Adrenal gland (tissue), 12 donors: ENCODE measurements around the gene ALDH5A1. TPM values are rescaled to one million over a fixed set of nuclear protein-coding genes. Genes with fewer than 3 reads are reported as not detected.

ENCODE experiments used
- DNase-seq, 7 donors: peaks; one replicate each; pipeline ENCODE4 v3.0.0-alpha.2; 2019 to 2020
- H3K27ac ChIP-seq, 5 donors: fragments of 200-600 bp; sonication (generic) in 4 of 5; 1 replicate in 3 of 5; 2 replicates in 2 of 5; pipeline versions ENCODE4 v1.5.1 to v1.8.0; 2016 to 2020; ENCODE audit warnings: mild to moderate bottlenecking in 1 of 5
- H3K27me3 ChIP-seq: fragments of 200-600 bp; 2 replicates; pipeline ENCODE4 v1.8.0; 2021
- H3K36me3 ChIP-seq, 2 donors: fragments of 200-600 bp; replicated peaks in 1 of 2; 1 replicate in 1 of 2; 2 replicates in 1 of 2; pipeline versions ENCODE4 v1.5.1 to v1.8.0; 2018 to 2022
- H3K4me1 ChIP-seq, 2 donors: fragments of 200-600 bp; replicated peaks in 1 of 2; 1 replicate in 1 of 2; 2 replicates in 1 of 2; pipeline versions ENCODE4 v1.5.1 to v1.8.0; 2018 to 2021
- H3K4me3 ChIP-seq, 4 donors: fragments of 200-600 bp; sonication (generic) in 3 of 4; one replicate each; pipeline ENCODE4 v1.5.1; 2016 to 2018
- H3K9me3 ChIP-seq, 3 donors: fragments of 200-600 bp; sonication (generic) in 1 of 3; replicated peaks in 1 of 3; 1 replicate in 2 of 3; 2 replicates in 1 of 3; pipeline versions ENCODE4 v1.5.1 to v1.8.0; 2016 to 2021
- CTCF ChIP-seq, 6 experiments: fragments of 450-650 bp in 4 of 6; fragments of 200-600 bp in 2 of 6; sonication (generic) in 1 of 6; IDR thresholded peaks; 1 replicate in 5 of 6; 2 replicates in 1 of 6; pipeline versions ENCODE4 v1.5.1 to v1.8.0; 2016 to 2021; ENCODE audit warnings: antibody characterized with exemption in 6 of 6, mild to moderate bottlenecking in 2 of 6, moderate library complexity in 1 of 6
- POLR2A ChIP-seq, 2 donors: fragments of 450-650 bp; IDR thresholded peaks; one replicate each; pipeline ENCODE4 v1.6.1; 2017; ENCODE audit warnings: antibody characterized with exemption in 2 of 2, mild to moderate bottlenecking in 2 of 2, moderate library complexity in 1 of 2
- WGBS, 4 donors: extraction: QIAGEN DNeasy Blood & Tissue Kit in 2 of 4; methylation state at CpG; one replicate each; pipeline versions ENCODE4 v1.1.5 to v1.1.7; 2013 to 2017; 5-methylcytosine and 5-hydroxymethylcytosine counted together
- intact Hi-C, 2 donors: fragments of 100-400 bp; cut with DNase I; formaldehyde crosslinking; loops; one replicate each; pipeline versions ENCODE4 v1.14.1 to v1.15.0; 2022 to 2023
- polyA plus RNA-seq, 3 donors: library from polyadenylated mRNA; stranded (reverse); fragments of 200-250 nt in 2 of 3; fragments of 350-450 nt in 1 of 3; fragmentation: Illumina TruSeq in 1 of 3; extraction: RNeasy Lipid Tissue Mini Kit (QIAGEN cat#74804) in 1 of 3; gene quantifications; one replicate each; pipeline ENCODE4 v1.2.3, GENCODE V29; 2013 to 2014
- total RNA-seq, 9 donors: library from RNA; depleted of rRNA in 4 of 9; stranded (reverse); fragments of >200 nt in 4 of 9; fragments of 120-200 nt in 1 of 9; fragmentation: NEBNext Ultra II Directional in 1 of 9; extraction: Animal tissue kit (Norgen Biotek cat#: 25700) in 1 of 9; gene quantifications; one replicate each; pipeline versions ENCODE4 v1.1.0 to v1.2.4, GENCODE V29; 2013 to 2023
- donor health status: healthy with polysubstance abuse.
- donor health status: Bipolar disorder and iron deficiency.
- donor health status: DM: yes; HTN: yes; CAD: no.
- donor health status: DM: no; HTN: no; CAD: no.
- donor health status: DM: no; HTN: no; CAD: no.
- donor health status: DM: yes; HTN: yes; CAD: no.

The ALDH5A1 gene
- total and polyA plus RNA-seq, 12 donors: 3.2 to 23.1 (median 10.5) TPM

GRCh38 chr6:24513602-24514001, 18.8 kb downstream of the ALDH5A1 start:
- Histone ChIP-seq H3K27ac (no peak overlapping the region), H3K4me3 (no peak overlapping the region), H3K4me1 (no peaks in the 10 kb centered on the region), H3K27me3 (no peaks in the 10 kb centered on the region), H3K36me3 (no peaks in the 10 kb centered on the region), H3K9me3 (no peaks in the 10 kb centered on the region)
- DNase-seq: no peak
- intact Hi-C loops: no loop called here
- TF ChIP-seq CTCF (IDR thresholded peaks at IDR 0.05) (no peak), POLR2A (IDR thresholded peaks at IDR 0.05) (no peak)
- 93 to 96% (median 94%) methylated on average over 4 of the region's 4 CpGs for WGBS, 4 donors

- Histone ChIP-seq H3K27ac (no peak overlapping the region), H3K36me3 (no peaks in the 10 kb centered on the region), H3K9me3 (no peaks in the 10 kb centered on the region), H3K4me3 (no peak overlapping the region), H3K27me3 (no peaks in the 10 kb centered on the region), H3K4me1 (no peaks in the 10 kb centered on the region)
- WGBS, 4 donors: 74 to 94% (median 92%) methylated on average over 3 to 4 of the region's 4 CpGs
- DNase-seq: no peak
- TF ChIP-seq POLR2A (IDR thresholded peaks at IDR 0.05): no peak
- no peak for TF ChIP-seq CTCF (IDR thresholded peaks at IDR 0.05)
- intact Hi-C loops: no loop called here
Observed at GRCh38 chr6:24517659-24518543, 23.1 kb downstream of the ALDH5A1 start.

- no peak overlapping the region for H3K4me3 ChIP-seq
- intact Hi-C loops: no loop called here
- H3K27me3 ChIP-seq: no peaks in the 10 kb centered on the region
- H3K36me3 ChIP-seq: no peaks in the 10 kb centered on the region
- no peak overlapping the region for H3K27ac ChIP-seq
- peak; percentile 24 to 69 (median 54) for DNase-seq
- H3K9me3 ChIP-seq: no peaks in the 10 kb centered on the region
- WGBS, 4 donors: 39 to 43% (median 41%) methylated on average over 6 of the region's 6 CpGs
- no peaks in the 10 kb centered on the region for H3K4me1 ChIP-seq
- TF ChIP-seq CTCF (IDR thresholded peaks at IDR 0.05) (peak; percentile 32 to 58 (median 39)), POLR2A (IDR thresholded peaks at IDR 0.05) (no peak)
Observed at GRCh38 chr6:24520929-24521546, 26.3 kb downstream of the ALDH5A1 start.

- intact Hi-C loops: no loop called here
- no peaks in the 10 kb centered on the region for H3K36me3 ChIP-seq
Observed at GRCh38 chr6:24522228-24523176, 27.7 kb downstream of the ALDH5A1 start.

More at GRCh38 chr6:24522228-24523176, 27.7 kb downstream of the ALDH5A1 start:
- H3K4me3 ChIP-seq: no peak overlapping the region
- no peak overlapping the region for H3K27ac ChIP-seq
- WGBS, 4 donors: 81 to 85% (median 82%) methylated on average over 13 of the region's 13 CpGs
- TF ChIP-seq CTCF (IDR thresholded peaks at IDR 0.05) (no peak), POLR2A (IDR thresholded peaks at IDR 0.05) (no peak)
- H3K9me3 ChIP-seq: no peaks in the 10 kb centered on the region
- no peaks in the 10 kb centered on the region for H3K27me3 ChIP-seq
- no peak for DNase-seq
- H3K4me1 ChIP-seq: no peaks in the 10 kb centered on the region
